ENCODE results near the gene SLC6A3.

SLC6A3 gene

GRCh38 chr5:1437226-1437829, 7.9 kb downstream of the SLC6A3 start:
- DNase-seq (ENCODE audit: extremely low spot score) = peak; percentile 24
- CTCF ChIA-PET = no interaction called here
- POLR2A ChIA-PET = no interaction called here
- TF ChIP-seq ZNF384 (IDR thresholded peaks at IDR 0.05) (no peak), HDGF (IDR thresholded peaks at IDR 0.05; ENCODE audit: borderline replicate concordance) (no peak)

- DNase-seq (ENCODE audit: extremely low spot score) = no peak
- ChIA-PET CTCF (no interaction called here), POLR2A (no interaction called here)
- no peak for TF ChIP-seq CTBP1 (IDR thresholded peaks at IDR 0.05; ENCODE audit: borderline replicate concordance)
- TF ChIP-seq PKNOX1 (IDR thresholded peaks at IDR 0.05) = no peak
- TF ChIP-seq ARNT (IDR thresholded peaks at IDR 0.05) = no peak
- TF ChIP-seq NFRKB (IDR thresholded peaks at IDR 0.05) = no peak
- TF ChIP-seq ELF4 (IDR thresholded peaks at IDR 0.05) = no peak
- no peak for TF ChIP-seq SUZ12 (IDR thresholded peaks at IDR 0.05)
- TF ChIP-seq BHLHE40 (IDR thresholded peaks at IDR 0.05; ENCODE audit: borderline replicate concordance) = no peak
- no peak for TF ChIP-seq TARDBP (IDR thresholded peaks at IDR 0.05)
- TF ChIP-seq HDGF (IDR thresholded peaks at IDR 0.05; ENCODE audit: borderline replicate concordance) = no peak
- no peak for TF ChIP-seq FOXM1 (IDR thresholded peaks at IDR 0.05; ENCODE audit: borderline replicate concordance)
- no peak for TF ChIP-seq FOXK2 (IDR thresholded peaks at IDR 0.05)
- TF ChIP-seq FOXA1 (IDR thresholded peaks at IDR 0.05) = no peak
These were observed 8.6 kb downstream of the SLC6A3 start for GRCh38 chr5:1436681-1437080.

GRCh38 chr5:1436036-1436435, 9.2 kb downstream of the SLC6A3 start:
- ChIA-PET POLR2A (no interaction called here), CTCF (no interaction called here)
- DNase-seq (ENCODE audit: extremely low spot score) = no peak
- TF ChIP-seq FOXM1 (IDR thresholded peaks at IDR 0.05; ENCODE audit: borderline replicate concordance) (no peak), PKNOX1 (IDR thresholded peaks at IDR 0.05) (no peak), LEF1 (IDR thresholded peaks at IDR 0.05; ENCODE audit: borderline replicate concordance) (no peak), SP1 (IDR thresholded peaks at IDR 0.05) (no peak), HDGF (IDR thresholded peaks at IDR 0.05; ENCODE audit: borderline replicate concordance) (no peak), CTBP1 (IDR thresholded peaks at IDR 0.05; ENCODE audit: borderline replicate concordance) (no peak), NFRKB (IDR thresholded peaks at IDR 0.05) (no peak), SUZ12 (IDR thresholded peaks at IDR 0.05) (no peak), ZNF384 (IDR thresholded peaks at IDR 0.05) (no peak), FOXA1 (IDR thresholded peaks at IDR 0.05) (no peak), BHLHE40 (IDR thresholded peaks at IDR 0.05; ENCODE audit: borderline replicate concordance) (no peak), FOXK2 (IDR thresholded peaks at IDR 0.05) (no peak), TARDBP (IDR thresholded peaks at IDR 0.05) (no peak), L3MBTL2 (conservative IDR thresholded peaks at IDR 0.05) (no peak), ARNT (IDR thresholded peaks at IDR 0.05) (no peak), ELF4 (IDR thresholded peaks at IDR 0.05) (no peak)

GRCh38 chr5:1435369-1435768, 9.9 kb downstream of the SLC6A3 start:
- TF ChIP-seq PKNOX1 (IDR thresholded peaks at IDR 0.05) (no peak), FOXA1 (IDR thresholded peaks at IDR 0.05) (no peak), CTBP1 (IDR thresholded peaks at IDR 0.05; ENCODE audit: borderline replicate concordance) (no peak), ZNF384 (IDR thresholded peaks at IDR 0.05) (no peak), HDGF (IDR thresholded peaks at IDR 0.05; ENCODE audit: borderline replicate concordance) (no peak), FOXK2 (IDR thresholded peaks at IDR 0.05) (no peak), ARNT (IDR thresholded peaks at IDR 0.05) (no peak), TARDBP (IDR thresholded peaks at IDR 0.05) (no peak), NFRKB (IDR thresholded peaks at IDR 0.05) (no peak), SUZ12 (IDR thresholded peaks at IDR 0.05) (no peak), FOXM1 (IDR thresholded peaks at IDR 0.05; ENCODE audit: borderline replicate concordance) (no peak)
- no peak for DNase-seq (ENCODE audit: extremely low spot score)
- ChIA-PET CTCF (interaction anchor here (0.6 kb wide), 1 partner anchor 328 kb away, joined by 3 read pairs; no protein-coding TSS in a partner anchor), POLR2A (no interaction called here)

- POLR2A ChIA-PET = no interaction called here
- no peak for DNase-seq (ENCODE audit: extremely low spot score)
- CTCF ChIA-PET = no interaction called here
- TF ChIP-seq PKNOX1 (IDR thresholded peaks at IDR 0.05) (no peak), ARNT (IDR thresholded peaks at IDR 0.05) (no peak), FOXK2 (IDR thresholded peaks at IDR 0.05) (no peak), ELF4 (IDR thresholded peaks at IDR 0.05) (no peak), FOXM1 (IDR thresholded peaks at IDR 0.05; ENCODE audit: borderline replicate concordance) (no peak), L3MBTL2 (conservative IDR thresholded peaks at IDR 0.05) (no peak), ZNF384 (IDR thresholded peaks at IDR 0.05) (no peak), CTBP1 (IDR thresholded peaks at IDR 0.05; ENCODE audit: borderline replicate concordance) (no peak), BHLHE40 (IDR thresholded peaks at IDR 0.05; ENCODE audit: borderline replicate concordance) (no peak), TARDBP (IDR thresholded peaks at IDR 0.05) (no peak), NFRKB (IDR thresholded peaks at IDR 0.05) (no peak), LEF1 (IDR thresholded peaks at IDR 0.05; ENCODE audit: borderline replicate concordance) (no peak), SUZ12 (IDR thresholded peaks at IDR 0.05) (no peak), HDGF (IDR thresholded peaks at IDR 0.05; ENCODE audit: borderline replicate concordance) (no peak), SP1 (IDR thresholded peaks at IDR 0.05) (no peak), FOXA1 (IDR thresholded peaks at IDR 0.05) (no peak)
These were observed 12.9 kb downstream of the SLC6A3 start for GRCh38 chr5:1432296-1432695.

GRCh38 chr5:1431896-1432295, 13.3 kb downstream of the SLC6A3 start:
- CTCF ChIA-PET = no interaction called here

More at GRCh38 chr5:1431896-1432295, 13.3 kb downstream of the SLC6A3 start:
- DNase-seq (ENCODE audit: extremely low spot score) = no peak
- TF ChIP-seq BHLHE40 (IDR thresholded peaks at IDR 0.05; ENCODE audit: borderline replicate concordance) (no peak), NFRKB (IDR thresholded peaks at IDR 0.05) (no peak), ELF4 (IDR thresholded peaks at IDR 0.05) (no peak), SUZ12 (IDR thresholded peaks at IDR 0.05) (no peak), SP1 (IDR thresholded peaks at IDR 0.05) (no peak), L3MBTL2 (conservative IDR thresholded peaks at IDR 0.05) (no peak), FOXA1 (IDR thresholded peaks at IDR 0.05) (no peak), ARNT (IDR thresholded peaks at IDR 0.05) (no peak), PKNOX1 (IDR thresholded peaks at IDR 0.05) (no peak), CTBP1 (IDR thresholded peaks at IDR 0.05; ENCODE audit: borderline replicate concordance) (no peak), ZNF384 (IDR thresholded peaks at IDR 0.05) (no peak), TARDBP (IDR thresholded peaks at IDR 0.05) (no peak), HDGF (IDR thresholded peaks at IDR 0.05; ENCODE audit: borderline replicate concordance) (no peak), LEF1 (IDR thresholded peaks at IDR 0.05; ENCODE audit: borderline replicate concordance) (no peak), FOXM1 (IDR thresholded peaks at IDR 0.05; ENCODE audit: borderline replicate concordance) (no peak), FOXK2 (IDR thresholded peaks at IDR 0.05) (no peak)
- POLR2A ChIA-PET = no interaction called here

All from HEK293T (cell line).